22Rv1 (cell line): ENCODE results near the gene COL12A1.

Experiments
- H3K27ac ChIP-seq: fragments of 450-650 bp; 2 replicates; pipeline ENCODE4 v1.5.1; 2017
- ZFX ChIP-seq: fragments of 450-650 bp; IDR thresholded peaks from 2 replicates; pipeline ENCODE4 v1.6.1; 2017; ENCODE audit warnings: antibody characterized with exemption, borderline replicate concordance
- TF ChIP-seq, protein P1 (sequence below): fragments of 450-650 bp; IDR thresholded peaks from 2 replicates; pipeline ENCODE4 v1.5.1; 2017; ENCODE audit warnings: mild to moderate bottlenecking

The COL12A1 gene

GRCh38 chr6:75213732-75214131 lies 7.9 kb upstream of the COL12A1 start:
- TF ChIP-seq, protein P1, sequence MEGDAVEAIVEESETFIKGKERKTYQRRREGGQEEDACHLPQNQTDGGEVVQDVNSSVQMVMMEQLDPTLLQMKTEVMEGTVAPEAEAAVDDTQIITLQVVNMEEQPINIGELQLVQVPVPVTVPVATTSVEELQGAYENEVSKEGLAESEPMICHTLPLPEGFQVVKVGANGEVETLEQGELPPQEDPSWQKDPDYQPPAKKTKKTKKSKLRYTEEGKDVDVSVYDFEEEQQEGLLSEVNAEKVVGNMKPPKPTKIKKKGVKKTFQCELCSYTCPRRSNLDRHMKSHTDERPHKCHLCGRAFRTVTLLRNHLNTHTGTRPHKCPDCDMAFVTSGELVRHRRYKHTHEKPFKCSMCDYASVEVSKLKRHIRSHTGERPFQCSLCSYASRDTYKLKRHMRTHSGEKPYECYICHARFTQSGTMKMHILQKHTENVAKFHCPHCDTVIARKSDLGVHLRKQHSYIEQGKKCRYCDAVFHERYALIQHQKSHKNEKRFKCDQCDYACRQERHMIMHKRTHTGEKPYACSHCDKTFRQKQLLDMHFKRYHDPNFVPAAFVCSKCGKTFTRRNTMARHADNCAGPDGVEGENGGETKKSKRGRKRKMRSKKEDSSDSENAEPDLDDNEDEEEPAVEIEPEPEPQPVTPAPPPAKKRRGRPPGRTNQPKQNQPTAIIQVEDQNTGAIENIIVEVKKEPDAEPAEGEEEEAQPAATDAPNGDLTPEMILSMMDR = no peak
- no peak overlapping the region for H3K27ac ChIP-seq

DNA sequence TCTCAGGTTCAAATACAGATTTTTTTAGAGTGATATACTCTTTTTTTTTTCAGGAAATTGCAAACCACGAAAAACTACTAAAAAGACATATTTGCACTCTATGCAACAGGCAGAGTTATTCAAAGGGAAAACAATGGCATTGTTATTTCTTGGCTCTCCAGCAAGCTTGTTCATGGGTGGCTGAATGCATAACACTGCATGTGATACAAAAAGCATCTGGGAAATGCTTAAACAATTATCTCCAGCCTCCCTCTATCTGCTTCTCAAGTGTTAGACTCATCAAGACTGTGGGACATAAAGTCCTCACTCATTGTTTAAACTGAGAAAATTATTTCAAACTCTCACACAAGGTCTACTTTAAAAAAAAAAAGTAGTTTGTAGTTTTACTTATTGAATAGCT lies 7.3 kb upstream of the COL12A1 start:
- H3K27ac ChIP-seq = no peak overlapping the region
- TF ChIP-seq ZFX = no peak
- TF ChIP-seq, protein P1 = no peak

DNA sequence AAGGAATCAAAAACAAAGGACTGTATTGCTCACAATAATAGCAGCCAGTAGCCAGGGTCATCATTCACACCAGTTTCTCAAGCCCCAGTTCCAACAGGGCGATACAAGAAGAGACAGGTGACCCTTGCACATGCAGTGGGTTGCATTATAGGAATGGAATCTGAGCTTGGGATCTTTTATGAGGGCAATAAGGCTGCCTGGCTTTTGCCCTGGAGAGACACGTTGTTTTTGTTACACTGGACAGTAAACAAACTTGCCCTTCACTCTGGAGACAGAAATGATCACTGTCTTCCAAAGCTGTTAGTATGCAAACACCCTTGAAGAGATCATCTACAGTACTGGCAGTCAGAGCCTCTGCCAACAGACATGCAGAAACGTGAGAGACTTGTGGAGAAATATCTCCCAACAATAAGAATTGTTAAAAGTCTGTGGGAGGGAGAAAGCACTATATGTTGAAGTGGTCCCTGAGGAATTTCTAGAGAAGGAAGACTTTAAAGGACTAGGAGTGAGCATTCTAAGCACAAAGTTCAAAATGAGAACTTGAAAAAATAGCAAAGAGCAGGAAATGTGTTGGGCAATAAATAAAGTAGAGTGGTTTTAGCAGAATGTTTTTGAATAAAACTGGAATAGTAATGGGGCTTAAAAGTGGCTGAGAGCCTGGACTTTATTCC lies 6.2 kb upstream of the COL12A1 start:
- no peak for TF ChIP-seq ZFX
- TF ChIP-seq, protein P1 = no peak
- H3K27ac ChIP-seq = no peak overlapping the region

DNA sequence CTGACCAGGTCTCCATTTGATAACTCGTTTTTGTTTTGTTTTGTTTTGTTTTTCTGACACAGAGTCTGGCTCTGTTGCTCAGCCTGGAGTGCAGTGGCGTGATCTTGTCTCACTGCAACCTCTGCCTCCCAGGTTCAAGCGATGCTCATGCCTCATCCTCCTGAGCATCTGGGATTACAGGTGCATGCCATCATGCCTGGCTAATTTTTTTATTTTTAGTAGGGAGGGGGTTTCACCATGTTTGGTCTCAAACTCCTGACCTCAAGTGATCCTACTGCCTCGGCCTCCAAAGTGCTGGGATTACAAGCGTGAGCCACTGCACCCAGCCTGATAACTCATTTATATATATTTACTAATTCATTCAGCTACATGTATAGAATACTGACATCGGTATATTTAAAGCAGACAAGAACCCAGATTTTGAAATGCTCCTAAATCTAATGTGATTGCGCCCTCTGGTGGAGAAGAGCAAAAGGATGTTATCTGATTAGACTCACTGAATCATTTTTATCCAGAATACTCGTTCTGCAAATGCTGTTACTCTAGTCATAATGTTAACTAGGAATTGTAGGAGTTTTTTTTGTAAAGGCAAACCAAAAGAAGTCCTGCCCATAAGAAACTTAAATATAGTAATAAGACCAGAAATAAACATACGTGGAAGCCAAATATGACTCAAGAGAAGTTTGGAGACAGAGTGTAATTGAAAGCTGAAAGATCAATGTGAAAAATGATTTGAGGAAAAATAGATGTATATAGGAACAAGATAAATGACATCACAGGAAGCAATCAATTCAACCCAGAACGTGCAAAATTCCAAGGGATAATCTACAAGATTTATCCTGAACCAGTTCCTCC lies 5.3 kb upstream of the COL12A1 start:
- H3K27ac ChIP-seq = no peak overlapping the region
- no peak for TF ChIP-seq ZFX
- TF ChIP-seq, protein P1 = peak; percentile 88

- TF ChIP-seq, protein P1 = peak; percentile 65
- no peak for TF ChIP-seq ZFX
- H3K27ac ChIP-seq = no peak overlapping the region
These were observed 3.4 kb upstream of the COL12A1 start for GRCh38 chr6:75209184-75209723.

GRCh38 chr6:75208298-75209183 lies 2.7 kb upstream of the COL12A1 start:
- no peak for TF ChIP-seq ZFX
- TF ChIP-seq, protein P1 = peak; percentile 86
- no peak overlapping the region for H3K27ac ChIP-seq
